SH-SY5Y (cell line): ENCODE measurements around the gene OCIAD2.

Experiments used
- GATA2 ChIP-seq: IDR thresholded peaks from 2 replicates; pipeline ENCODE4 v1.6.1; 2011; ENCODE audit warnings: mild to moderate bottlenecking, low read depth, low read length
- GATA3 ChIP-seq: IDR thresholded peaks from 2 replicates; pipeline ENCODE4 v1.6.1; 2011; ENCODE audit warnings: low read depth, mild to moderate bottlenecking, low read length, moderate library complexity

- TF ChIP-seq GATA2 (no peak), GATA3 (no peak)
These were observed 47.7 kb upstream of the OCIAD2 start for GRCh38 chr4:48954314-48954713.
